Thyroid gland (tissue), 4 donors: Measurements from ENCODE around the gene HSPA6. TPM values are rescaled to one million over a fixed set of nuclear protein-coding genes. Genes with fewer than 3 reads are reported as not detected.
"Not testable (repeated sequence)": the region's sequence is repeated elsewhere in the genome, so short reads cannot be mapped to it uniquely, and the experiment has no call there.

ENCODE experiments used
- DNase-seq, 2 donors: peaks; one replicate each; pipeline ENCODE4 v3.0.0-alpha.2; 2019
- H3K27ac ChIP-seq, 3 donors: fragments of 200-600 bp; sonication (generic); 1 replicate in 2 of 3; 2 replicates in 1 of 3; pipeline ENCODE4 v1.5.1; 2016 to 2019; ENCODE audit warnings: mild to moderate bottlenecking in 1 of 3, moderate library complexity in 1 of 3
- H3K27me3 ChIP-seq: fragments of 200-600 bp; sonication (generic); one replicate; pipeline ENCODE4 v1.5.1; 2019
- H3K36me3 ChIP-seq, 2 donors: fragments of 200-600 bp; sonication (generic); one replicate each; pipeline ENCODE4 v1.5.1; 2016 to 2019
- H3K4me1 ChIP-seq, 2 donors: fragments of 200-600 bp; sonication (generic); one replicate each; pipeline ENCODE4 v1.5.1; 2017 to 2019
- H3K4me3 ChIP-seq, 3 donors: fragments of 200-600 bp; sonication (generic); replicated peaks in 1 of 3; 1 replicate in 2 of 3; 2 replicates in 1 of 3; pipeline ENCODE4 v1.5.1; 2016; ENCODE audit warnings: mild to moderate bottlenecking in 1 of 3
- H3K9me3 ChIP-seq: fragments of 200-600 bp; sonication (generic); one replicate; pipeline ENCODE4 v1.5.1; 2017
- WGBS, 2 donors: methylation state at CpG; one replicate each; pipeline ENCODE4 v1.1.5; 2017; 5-methylcytosine and 5-hydroxymethylcytosine counted together
- intact Hi-C: fragments of 100-400 bp; cut with DNase I; formaldehyde crosslinking; loops from one replicate; pipeline ENCODE4 v1.15.1; 2023
- total RNA-seq, 4 donors: library from RNA; depleted of rRNA; stranded (reverse); fragments of >200 nt; gene quantifications; one replicate each; pipeline ENCODE4 v1.2.3, GENCODE V29; 2016

Gene HSPA6
- total RNA-seq, 4 donors from 2014 or later: 0.75 to 4.7 (median 2.7) TPM

GRCh38 chr1:161513953-161514352 lies 10.4 kb upstream of the HSPA6 start:
- H3K9me3 ChIP-seq, H3K27me3 ChIP-seq, DNase-seq, intact Hi-C loops, H3K36me3 ChIP-seq, H3K4me3 ChIP-seq: not testable (repeated sequence)
- WGBS, 2 donors: 89 to 91% methylated on average over 1 of the region's 1 CpG
- Histone ChIP-seq H3K27ac (peak overlapping the region in 2 of 3 donors; percentile 2 to 61), H3K4me1 (peaks cover 4 to 24% of the 10 kb centered on the region in 2 donors)

DNA sequence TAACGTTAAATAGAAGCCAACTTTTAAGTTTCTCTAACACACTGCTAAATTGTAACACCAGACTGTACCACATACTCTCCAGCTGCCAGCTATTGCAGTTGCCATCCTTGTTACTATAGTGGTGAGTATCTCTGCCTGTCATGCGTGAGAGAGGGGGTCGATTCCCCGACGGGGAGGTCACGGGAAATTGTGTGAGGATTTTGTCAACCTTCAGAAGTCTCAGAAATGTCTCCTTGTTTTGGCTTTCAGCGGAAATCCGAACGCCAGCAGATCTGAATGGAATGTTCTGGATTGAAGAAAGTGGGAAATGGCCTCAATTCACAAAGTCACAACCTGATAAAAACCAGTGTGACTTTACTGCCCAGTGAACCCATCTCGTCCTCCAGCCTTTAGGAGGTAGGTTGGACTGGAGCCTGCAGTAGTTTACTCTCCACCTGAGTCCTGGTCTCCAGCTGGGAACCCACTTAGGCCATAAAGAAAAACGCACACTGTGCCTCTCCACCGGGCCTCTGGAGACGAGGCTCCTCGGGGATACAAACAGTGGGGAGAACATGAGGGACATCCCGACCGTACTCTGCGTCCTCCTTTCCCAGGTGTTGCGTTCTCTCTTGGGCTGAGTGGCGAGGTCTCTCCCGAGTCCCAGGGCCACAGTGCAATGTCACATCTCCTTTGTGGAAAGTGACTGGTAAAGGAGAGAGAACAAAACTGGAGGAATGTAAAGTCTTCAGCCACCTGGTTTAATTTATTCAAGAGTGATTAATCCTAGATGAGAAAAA lies 1.1 kb upstream of the HSPA6 start:
- H3K9me3 ChIP-seq, H3K4me3 ChIP-seq, intact Hi-C loops, H3K4me1 ChIP-seq, H3K36me3 ChIP-seq, DNase-seq, H3K27me3 ChIP-seq, H3K27ac ChIP-seq: not testable (repeated sequence)
- WGBS, 2 donors: 74 to 81% methylated on average over 18 to 19 of the region's 20 CpGs

GRCh38 chr1:161524742-161525291 lies 477 bp downstream of the HSPA6 start:
- H3K27me3 ChIP-seq, H3K9me3 ChIP-seq, H3K4me1 ChIP-seq, H3K36me3 ChIP-seq, DNase-seq, intact Hi-C loops, H3K27ac ChIP-seq: not testable (repeated sequence)
- WGBS, 2 donors: 16% methylated on average over 10 of the region's 55 CpGs; no CpG with 5 or more reads in 1 of the 2 donors
- peak overlapping the region in 1 of 3 donors; percentile 75 for H3K4me3 ChIP-seq

DNA sequence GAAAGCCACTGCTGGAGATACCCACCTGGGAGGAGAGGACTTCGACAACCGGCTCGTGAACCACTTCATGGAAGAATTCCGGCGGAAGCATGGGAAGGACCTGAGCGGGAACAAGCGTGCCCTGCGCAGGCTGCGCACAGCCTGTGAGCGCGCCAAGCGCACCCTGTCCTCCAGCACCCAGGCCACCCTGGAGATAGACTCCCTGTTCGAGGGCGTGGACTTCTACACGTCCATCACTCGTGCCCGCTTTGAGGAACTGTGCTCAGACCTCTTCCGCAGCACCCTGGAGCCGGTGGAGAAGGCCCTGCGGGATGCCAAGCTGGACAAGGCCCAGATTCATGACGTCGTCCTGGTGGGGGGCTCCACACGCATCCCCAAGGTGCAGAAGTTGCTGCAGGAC lies 981 bp downstream of the HSPA6 start:
- intact Hi-C loops, DNase-seq, H3K27ac ChIP-seq, H3K36me3 ChIP-seq, H3K27me3 ChIP-seq, H3K9me3 ChIP-seq, H3K4me1 ChIP-seq: not testable (repeated sequence)
- 43 to 47% methylated on average over 2 to 7 of the region's 23 CpGs for WGBS, 2 donors
- peak overlapping the region in 1 of 3 donors; percentile 75 for H3K4me3 ChIP-seq

GRCh38 chr1:161525918-161526317 lies 1.6 kb downstream of the HSPA6 start:
- H3K27ac ChIP-seq, intact Hi-C loops, H3K27me3 ChIP-seq, H3K4me1 ChIP-seq, H3K9me3 ChIP-seq, H3K36me3 ChIP-seq, DNase-seq, H3K4me3 ChIP-seq: not testable (repeated sequence)
- 75 to 84% methylated on average over 4 to 7 of the region's 7 CpGs for WGBS, 2 donors

GRCh38 chr1:161528550-161528949 lies 4.2 kb downstream of the HSPA6 start:
- H3K36me3 ChIP-seq, H3K27me3 ChIP-seq, H3K4me3 ChIP-seq, H3K27ac ChIP-seq, intact Hi-C loops, H3K4me1 ChIP-seq, H3K9me3 ChIP-seq: not testable (repeated sequence)
- peak; percentile 60 to 67 for DNase-seq
- 23 to 28% methylated on average over 3 of the region's 3 CpGs for WGBS, 2 donors

- H3K9me3 ChIP-seq, H3K27me3 ChIP-seq, intact Hi-C loops, H3K27ac ChIP-seq, H3K36me3 ChIP-seq, DNase-seq, H3K4me1 ChIP-seq: not testable (repeated sequence)
- 23 to 26% methylated on average over 19 of the region's 19 CpGs for WGBS, 2 donors
- H3K4me3 ChIP-seq: peak overlapping the region in 1 of 3 donors; percentile 35
These were observed 5.2 kb downstream of the HSPA6 start for GRCh38 chr1:161529463-161530104.

GRCh38 chr1:161530158-161530557 lies 5.8 kb downstream of the HSPA6 start:
- H3K36me3 ChIP-seq, H3K27me3 ChIP-seq, intact Hi-C loops, H3K9me3 ChIP-seq, H3K4me1 ChIP-seq: not testable (repeated sequence)
- H3K27ac ChIP-seq: peak overlapping the region in 2 of 3 donors; percentile 85 to 100
- DNase-seq: peak; percentile 50 to 59
- peak overlapping the region in 1 of 3 donors; percentile 35 for H3K4me3 ChIP-seq
- WGBS, 2 donors: 2% methylated on average over 13 of the region's 13 CpGs
